HG03025 (cell line): ENCODE results near the gene CMIP.

Experiments
- ATAC-seq: cut with Tn5 transposase; IDR thresholded peaks from one replicate; pipeline ENCODE4 v1.9.1; 2021; ENCODE audit warnings: mild to moderate bottlenecking, moderate library complexity; ENCODE audit not compliant: unreplicated experiment, low FRiP score

The CMIP gene

GRCh38 chr16:81595629-81596292 lies 151.2 kb downstream of the CMIP start:
- no peak for ATAC-seq

- ATAC-seq, result no peak
Observed at GRCh38 chr16:81597079-81597658, 152.6 kb downstream of the CMIP start.

- no peak for ATAC-seq
Observed at GRCh38 chr16:81598083-81598482, 153.5 kb downstream of the CMIP start.

GRCh38 chr16:81599034-81599744 lies 154.6 kb downstream of the CMIP start:
- ATAC-seq, result no peak

GRCh38 chr16:81600275-81600674 lies 155.7 kb downstream of the CMIP start:
- ATAC-seq, result no peak

GRCh38 chr16:81601008-81601428 lies 156.4 kb downstream of the CMIP start:
- no peak for ATAC-seq

- no peak for ATAC-seq
Observed at GRCh38 chr16:81601601-81602255, 157.1 kb downstream of the CMIP start.

- ATAC-seq, result no peak
Observed at GRCh38 chr16:81602256-81602776, 157.7 kb downstream of the CMIP start.

- ATAC-seq, result no peak
Observed at GRCh38 chr16:81602792-81603191, 158.2 kb downstream of the CMIP start.

- ATAC-seq, result no peak
Observed at GRCh38 chr16:81604960-81605383, 160.4 kb downstream of the CMIP start.

GRCh38 chr16:81606039-81606438 lies 161.4 kb downstream of the CMIP start:
- no peak for ATAC-seq

- ATAC-seq, result no peak
Observed at GRCh38 chr16:81607006-81607405, 162.4 kb downstream of the CMIP start.

GRCh38 chr16:81607805-81608522 lies 163.4 kb downstream of the CMIP start:
- no peak for ATAC-seq

- no peak for ATAC-seq
Observed at GRCh38 chr16:81608523-81609209, 164.1 kb downstream of the CMIP start.

GRCh38 chr16:81609323-81609892 lies 164.8 kb downstream of the CMIP start:
- ATAC-seq, result no peak

GRCh38 chr16:81610144-81610842 lies 165.7 kb downstream of the CMIP start:
- ATAC-seq, result no peak

- no peak for ATAC-seq
Observed at GRCh38 chr16:81610936-81611335, 166.3 kb downstream of the CMIP start.

GRCh38 chr16:81611721-81612120 lies 167.1 kb downstream of the CMIP start:
- no peak for ATAC-seq
